Right renal cortex interstitium (tissue), 3 donors: Measurements from ENCODE around the gene EXD2. TPM values are rescaled to one million over a fixed set of nuclear protein-coding genes. Genes with fewer than 3 reads are reported as not detected.
"Not testable (repeated sequence)": the region's sequence is repeated elsewhere in the genome, so short reads cannot be mapped to it uniquely, and the experiment has no call there.

Source experiments
- DNase-seq, 3 donors: peaks; one replicate each; pipeline ENCODE4 v3.0.0-alpha.2; 2013; ENCODE audit warnings: low read depth in 3 of 3, low spot score in 2 of 3
- polyA plus RNA-seq, 3 donors: library from polyadenylated mRNA; unstranded; fragments of 120-200 nt; gene quantifications; one replicate each; pipeline ENCODE4 v1.2.1, GENCODE V29; 2013; ENCODE audit not compliant: insufficient read length in 3 of 3

EXD2 gene
- polyA plus RNA-seq: 10 to 100 TPM; 22.2 to 35.2 (median 32.9) TPM

- peak; percentile 79 to 85 (median 82) for DNase-seq
These were observed at the start of gene EXD2 for GRCh38 chr14:69191340-69192111. Gene EXD2 (plus strand): TSS chr14:69191498. CDS start chr14:69209471, 17,973 bp downstream.

GRCh38 chr14:69141550-69141949, 49.7 kb upstream of the EXD2 start:
- no peak for DNase-seq

GRCh38 chr14:69142101-69142500, 49.2 kb upstream of the EXD2 start:
- DNase-seq: no peak

GRCh38 chr14:69149461-69150244, 41.6 kb upstream of the EXD2 start:
- no peak for DNase-seq

GRCh38 chr14:69151458-69152180, 39.7 kb upstream of the EXD2 start:
- peak in 2 of 3 donors; percentile 51 to 56 for DNase-seq

- DNase-seq: peak in 2 of 3 donors; percentile 41 to 45
These were observed 39.0 kb upstream of the EXD2 start for GRCh38 chr14:69152181-69152901.

- DNase-seq: no peak
These were observed 38.5 kb upstream of the EXD2 start, which contains the start of gene DCAF5 for GRCh38 chr14:69152902-69153151. Gene DCAF5 (minus strand): TSS chr14:69153119. CDS start chr14:69152978, 141 bp downstream.

- peak; percentile 67 to 81 (median 69) for DNase-seq
These were observed 38.0 kb upstream of the EXD2 start for GRCh38 chr14:69153152-69153872.

GRCh38 chr14:69153873-69154270, 37.4 kb upstream of the EXD2 start:
- DNase-seq: peak in 2 of 3 donors; percentile 31 to 38

- DNase-seq: no peak
These were observed 36.5 kb upstream of the EXD2 start for GRCh38 chr14:69154779-69155178.

GRCh38 chr14:69156224-69156623, 35.1 kb upstream of the EXD2 start:
- DNase-seq: no peak

- DNase-seq: no peak
These were observed 29.7 kb upstream of the EXD2 start for GRCh38 chr14:69161590-69161989.

GRCh38 chr14:69165787-69166186, 25.5 kb upstream of the EXD2 start:
- DNase-seq: not testable (repeated sequence)

GRCh38 chr14:69170839-69171238, 20.5 kb upstream of the EXD2 start:
- no peak for DNase-seq

- no peak for DNase-seq
These were observed 19.7 kb upstream of the EXD2 start for GRCh38 chr14:69171569-69171968.

GRCh38 chr14:69175130-69175529, 16.2 kb upstream of the EXD2 start:
- no peak for DNase-seq

- DNase-seq: no peak
These were observed 9.8 kb upstream of the EXD2 start for GRCh38 chr14:69181491-69181890.

- not testable (repeated sequence) for DNase-seq
These were observed 8.7 kb upstream of the EXD2 start for GRCh38 chr14:69182580-69182979.

GRCh38 chr14:69183735-69184134, 7.6 kb upstream of the EXD2 start:
- no peak for DNase-seq

- no peak for DNase-seq
These were observed 1.1 kb upstream of the EXD2 start for GRCh38 chr14:69190191-69190590.
